LNCaP clone FGC (cell line): Measurements from ENCODE around the gene PBX1.

Source experiments
- DNase-seq: peaks from one replicate; pipeline ENCODE4 v3.0.0-alpha.2; 2011; ENCODE audit warnings: low read depth
- H3K4me3 ChIP-seq: 2 replicates; pipeline ENCODE4 v1.5.1; 2011; ENCODE audit warnings: mild to moderate bottlenecking, low read depth, low read length, control low read depth
- TF ChIP-seq, protein P1 (sequence below): IDR thresholded peaks from 2 replicates; pipeline ENCODE4 v1.5.1; 2012; ENCODE audit warnings: mild to moderate bottlenecking; ENCODE audit not compliant: control insufficient read depth, insufficient read depth; ENCODE audit errors: extremely low read depth

The PBX1 gene

GRCh38 chr1:164640686-164641352 lies 81.8 kb downstream of the PBX1 start:
- DNase-seq: no peak
- no peak overlapping the region for H3K4me3 ChIP-seq
- TF ChIP-seq, protein P1, sequence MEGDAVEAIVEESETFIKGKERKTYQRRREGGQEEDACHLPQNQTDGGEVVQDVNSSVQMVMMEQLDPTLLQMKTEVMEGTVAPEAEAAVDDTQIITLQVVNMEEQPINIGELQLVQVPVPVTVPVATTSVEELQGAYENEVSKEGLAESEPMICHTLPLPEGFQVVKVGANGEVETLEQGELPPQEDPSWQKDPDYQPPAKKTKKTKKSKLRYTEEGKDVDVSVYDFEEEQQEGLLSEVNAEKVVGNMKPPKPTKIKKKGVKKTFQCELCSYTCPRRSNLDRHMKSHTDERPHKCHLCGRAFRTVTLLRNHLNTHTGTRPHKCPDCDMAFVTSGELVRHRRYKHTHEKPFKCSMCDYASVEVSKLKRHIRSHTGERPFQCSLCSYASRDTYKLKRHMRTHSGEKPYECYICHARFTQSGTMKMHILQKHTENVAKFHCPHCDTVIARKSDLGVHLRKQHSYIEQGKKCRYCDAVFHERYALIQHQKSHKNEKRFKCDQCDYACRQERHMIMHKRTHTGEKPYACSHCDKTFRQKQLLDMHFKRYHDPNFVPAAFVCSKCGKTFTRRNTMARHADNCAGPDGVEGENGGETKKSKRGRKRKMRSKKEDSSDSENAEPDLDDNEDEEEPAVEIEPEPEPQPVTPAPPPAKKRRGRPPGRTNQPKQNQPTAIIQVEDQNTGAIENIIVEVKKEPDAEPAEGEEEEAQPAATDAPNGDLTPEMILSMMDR: no peak

GRCh38 chr1:164641353-164641730 lies 82.4 kb downstream of the PBX1 start:
- DNase-seq: no peak
- H3K4me3 ChIP-seq: no peak overlapping the region
- TF ChIP-seq, protein P1: no peak

DNA sequence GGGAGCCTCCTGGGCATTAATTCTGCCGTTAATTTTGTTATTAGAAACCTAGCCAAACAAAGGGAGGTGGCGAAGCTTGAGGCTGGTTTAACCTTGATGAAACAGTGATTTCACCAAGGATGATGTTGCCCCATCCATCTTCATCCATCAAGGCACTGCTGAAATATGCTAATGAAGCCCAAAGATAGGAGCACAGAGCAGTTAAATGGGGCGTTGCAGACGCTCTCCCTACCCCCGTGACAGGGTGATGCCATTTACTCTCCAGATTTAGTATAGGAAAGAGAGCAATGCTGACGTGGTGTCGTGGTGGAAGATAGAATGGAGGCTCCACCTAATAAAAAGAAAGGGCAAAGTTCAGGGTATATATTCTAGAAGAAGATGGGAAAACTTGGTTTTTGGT lies 84.0 kb downstream of the PBX1 start:
- TF ChIP-seq, protein P1: no peak
- no peak for DNase-seq
- no peak overlapping the region for H3K4me3 ChIP-seq

DNA sequence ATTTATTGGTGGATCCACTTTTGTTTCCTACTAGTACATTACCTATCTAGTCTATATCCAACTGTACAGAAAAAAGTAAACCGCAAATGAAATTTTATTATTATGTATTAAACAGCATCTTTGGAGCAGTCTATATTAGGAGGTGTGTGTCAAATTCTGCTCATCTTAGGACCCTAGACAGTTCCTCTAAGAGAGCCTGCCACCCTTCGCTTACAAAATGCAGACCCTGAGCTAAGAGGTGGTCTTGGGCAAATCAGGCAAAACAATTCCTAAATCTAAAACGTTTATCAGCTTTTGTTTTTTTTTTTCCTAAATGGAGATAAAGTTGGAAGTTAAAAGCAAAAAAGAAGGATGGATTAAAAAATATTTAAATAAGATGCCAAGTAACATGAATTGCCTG lies 85.3 kb downstream of the PBX1 start:
- TF ChIP-seq, protein P1: no peak
- no peak for DNase-seq
- H3K4me3 ChIP-seq: no peak overlapping the region

DNA sequence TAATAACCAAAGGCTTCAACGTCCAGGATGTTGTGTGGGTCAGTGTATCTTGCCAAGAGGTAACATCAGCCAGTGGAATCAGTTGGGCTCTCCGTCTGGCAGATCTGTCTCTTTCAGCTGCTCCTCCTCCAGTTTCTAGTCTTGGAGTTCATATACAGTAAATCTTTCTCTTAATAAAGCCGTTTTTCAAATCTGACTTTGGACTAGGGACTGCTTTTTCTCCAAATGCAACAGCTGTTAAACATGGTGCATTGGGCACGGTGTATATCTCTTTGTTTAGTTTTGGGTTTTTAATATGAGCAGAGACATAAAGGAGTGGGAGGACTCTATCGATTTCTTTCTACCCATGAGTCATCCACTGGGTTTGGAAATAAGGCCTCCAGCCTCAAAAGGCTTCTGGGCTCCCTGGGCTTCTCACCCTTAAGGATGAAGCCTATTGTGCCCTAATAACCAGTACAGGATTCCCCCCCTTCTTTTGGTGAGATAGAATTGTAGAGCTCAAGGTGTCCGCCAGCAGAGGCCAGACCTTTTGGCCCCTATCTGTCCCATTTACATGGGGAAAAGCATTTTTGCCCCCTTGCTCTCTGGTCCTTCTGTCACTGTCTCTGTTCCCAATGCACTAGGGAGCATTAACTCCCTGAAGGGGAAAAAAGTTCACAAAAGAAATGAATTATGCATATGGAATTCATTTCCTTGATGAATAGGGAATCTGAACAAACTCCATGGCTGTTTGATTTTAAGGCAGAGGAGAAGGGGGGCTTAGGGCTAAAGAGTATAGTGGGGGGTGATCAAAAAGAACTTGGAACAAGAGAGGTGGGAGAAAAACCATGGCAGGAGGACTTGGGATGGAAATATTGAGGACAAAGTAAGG lies 86.0 kb downstream of the PBX1 start:
- TF ChIP-seq, protein P1: no peak
- DNase-seq: no peak
- H3K4me3 ChIP-seq: no peak overlapping the region

GRCh38 chr1:164645921-164646320 lies 86.9 kb downstream of the PBX1 start:
- DNase-seq: no peak
- H3K4me3 ChIP-seq: no peak overlapping the region
- TF ChIP-seq, protein P1: no peak

DNA sequence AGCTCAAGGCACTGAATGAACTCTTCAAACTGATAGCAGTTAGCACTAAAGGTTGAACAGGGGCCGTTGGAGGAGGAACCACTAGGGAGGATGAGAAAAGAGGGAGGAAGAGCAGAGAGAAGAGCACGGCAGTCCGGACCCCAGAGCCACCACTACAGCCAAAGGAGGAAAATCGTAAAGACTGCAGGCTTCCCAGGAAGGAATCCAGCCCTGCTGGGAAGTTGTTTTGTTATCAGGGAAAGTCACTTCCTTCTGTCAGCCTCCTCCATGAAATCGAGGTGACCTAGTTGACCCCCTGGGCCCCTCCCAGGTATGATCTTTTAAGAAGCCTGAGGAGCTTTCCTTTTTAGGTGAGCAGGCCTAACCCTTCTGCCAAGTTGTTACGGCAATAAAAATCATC lies 88.2 kb downstream of the PBX1 start:
- no peak overlapping the region for H3K4me3 ChIP-seq
- TF ChIP-seq, protein P1: no peak

More for the DNA sequence above, 88.2 kb downstream of the PBX1 start:
- no peak for DNase-seq
